Lower leg skin (tissue), 3 donors: Measurements from ENCODE around the gene TNFRSF8.

Source experiments
- CTCF ChIP-seq, 3 donors: fragments of 450-650 bp; IDR thresholded peaks; one replicate each; pipeline ENCODE4 v1.5.1; 2016; ENCODE audit warnings: antibody characterized with exemption in 3 of 3, mild to moderate bottlenecking in 3 of 3, moderate library complexity in 2 of 3
- POLR2A ChIP-seq, 2 donors: fragments of 450-650 bp; IDR thresholded peaks; one replicate each; pipeline ENCODE4 v1.6.1; 2016 to 2017; ENCODE audit warnings: antibody characterized with exemption in 2 of 2, mild to moderate bottlenecking in 1 of 2, moderate library complexity in 1 of 2

DNA sequence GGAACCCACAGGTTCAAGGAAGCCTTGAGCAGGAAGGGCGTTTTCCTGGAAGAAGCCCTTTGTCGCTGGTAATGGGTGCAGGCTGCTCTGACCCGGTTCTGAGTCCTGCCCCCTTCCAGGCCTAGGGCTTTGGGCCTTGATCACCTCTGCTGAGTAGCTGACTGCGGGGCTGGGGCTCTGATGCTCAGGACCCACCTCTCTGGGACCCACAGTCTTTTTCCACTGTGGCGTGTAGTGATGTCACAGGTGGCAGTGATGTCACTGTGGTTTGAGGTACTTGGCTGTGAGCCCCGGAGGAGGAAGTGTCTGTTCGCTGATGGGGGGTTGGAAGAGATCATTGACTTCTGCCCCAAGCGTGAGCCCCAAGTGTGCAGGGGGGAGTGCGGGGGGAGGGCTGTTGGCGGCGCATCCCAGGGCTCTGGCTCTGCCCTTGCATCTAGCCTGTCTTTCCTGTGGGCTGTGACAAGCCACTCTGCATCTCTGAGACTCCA lies 110.6 kb downstream of the TNFRSF8 start:
- TF ChIP-seq CTCF (IDR thresholded peaks at IDR 0.05) (no peak), POLR2A (IDR thresholded peaks at IDR 0.05) (no peak)
